Loucy (cell line): Measurements from ENCODE around the gene KCNT1.

Source experiments
- EZH2phosphoT487 ChIP-seq: fragments of 200-600 bp; IDR thresholded peaks from 2 replicates; pipeline ENCODE4 v1.6.1; 2018; ENCODE audit warnings: antibody characterized with exemption, mild to moderate bottlenecking, moderate library complexity, borderline replicate concordance
- TF ChIP-seq, protein P1 (sequence below): fragments of 200-600 bp; sonication (generic); conservative IDR thresholded peaks from 2 replicates; pipeline ENCODE4 v1.5.1; 2014; ENCODE audit warnings: mild to moderate bottlenecking, antibody characterized with exemption, low read length

DNA sequence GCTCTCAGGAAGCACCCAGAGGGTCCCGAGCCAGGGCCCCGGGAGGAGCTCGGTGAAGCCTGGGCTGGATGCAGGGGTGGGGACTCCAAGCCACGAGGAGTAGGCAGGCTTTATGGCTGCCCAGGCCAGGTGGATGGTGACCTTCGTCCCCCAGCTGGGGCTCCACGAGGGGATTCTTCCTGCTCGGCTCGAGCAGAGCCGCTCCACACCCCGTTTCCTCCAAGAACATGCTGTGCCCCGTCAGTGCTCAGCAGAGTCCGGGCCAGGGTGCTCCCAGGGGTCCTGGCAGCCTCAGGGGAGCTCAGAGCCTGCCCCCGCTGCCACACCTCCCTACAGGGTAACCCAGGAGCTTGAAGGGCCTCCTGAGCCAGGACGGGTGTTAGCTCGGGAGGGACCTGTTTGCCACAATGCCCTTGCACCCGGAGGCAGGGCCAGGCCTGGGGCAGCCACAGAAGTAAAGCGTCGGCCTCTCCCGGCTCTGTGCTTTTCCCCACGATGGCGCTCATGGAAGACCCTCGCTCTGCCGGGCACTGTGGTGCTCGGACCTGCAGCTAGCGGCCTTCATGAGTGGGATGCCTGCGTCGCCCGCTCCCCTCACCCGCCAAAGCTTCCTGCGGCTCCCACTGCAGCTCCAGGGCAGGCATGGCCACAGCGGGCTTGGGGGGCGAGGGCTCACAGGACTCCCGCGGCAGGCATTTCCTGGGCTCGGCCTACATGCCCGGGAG is 86.8 kb downstream of the KCNT1 start:
- TF ChIP-seq, protein P1, sequence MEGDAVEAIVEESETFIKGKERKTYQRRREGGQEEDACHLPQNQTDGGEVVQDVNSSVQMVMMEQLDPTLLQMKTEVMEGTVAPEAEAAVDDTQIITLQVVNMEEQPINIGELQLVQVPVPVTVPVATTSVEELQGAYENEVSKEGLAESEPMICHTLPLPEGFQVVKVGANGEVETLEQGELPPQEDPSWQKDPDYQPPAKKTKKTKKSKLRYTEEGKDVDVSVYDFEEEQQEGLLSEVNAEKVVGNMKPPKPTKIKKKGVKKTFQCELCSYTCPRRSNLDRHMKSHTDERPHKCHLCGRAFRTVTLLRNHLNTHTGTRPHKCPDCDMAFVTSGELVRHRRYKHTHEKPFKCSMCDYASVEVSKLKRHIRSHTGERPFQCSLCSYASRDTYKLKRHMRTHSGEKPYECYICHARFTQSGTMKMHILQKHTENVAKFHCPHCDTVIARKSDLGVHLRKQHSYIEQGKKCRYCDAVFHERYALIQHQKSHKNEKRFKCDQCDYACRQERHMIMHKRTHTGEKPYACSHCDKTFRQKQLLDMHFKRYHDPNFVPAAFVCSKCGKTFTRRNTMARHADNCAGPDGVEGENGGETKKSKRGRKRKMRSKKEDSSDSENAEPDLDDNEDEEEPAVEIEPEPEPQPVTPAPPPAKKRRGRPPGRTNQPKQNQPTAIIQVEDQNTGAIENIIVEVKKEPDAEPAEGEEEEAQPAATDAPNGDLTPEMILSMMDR: no peak
- TF ChIP-seq EZH2phosphoT487: no peak
